ENCODE data around the gene RNU5B-1. TPM values are rescaled to one million over a fixed set of nuclear protein-coding genes. Genes with fewer than 3 reads are reported as not detected.
"Not testable (repeated sequence)": the region's sequence is repeated elsewhere in the genome, so short reads cannot be mapped to it uniquely, and the experiment has no call there.

The RNU5B-1 gene
- total RNA-seq, 1 donor from 2014 or later = not detected

DNA sequence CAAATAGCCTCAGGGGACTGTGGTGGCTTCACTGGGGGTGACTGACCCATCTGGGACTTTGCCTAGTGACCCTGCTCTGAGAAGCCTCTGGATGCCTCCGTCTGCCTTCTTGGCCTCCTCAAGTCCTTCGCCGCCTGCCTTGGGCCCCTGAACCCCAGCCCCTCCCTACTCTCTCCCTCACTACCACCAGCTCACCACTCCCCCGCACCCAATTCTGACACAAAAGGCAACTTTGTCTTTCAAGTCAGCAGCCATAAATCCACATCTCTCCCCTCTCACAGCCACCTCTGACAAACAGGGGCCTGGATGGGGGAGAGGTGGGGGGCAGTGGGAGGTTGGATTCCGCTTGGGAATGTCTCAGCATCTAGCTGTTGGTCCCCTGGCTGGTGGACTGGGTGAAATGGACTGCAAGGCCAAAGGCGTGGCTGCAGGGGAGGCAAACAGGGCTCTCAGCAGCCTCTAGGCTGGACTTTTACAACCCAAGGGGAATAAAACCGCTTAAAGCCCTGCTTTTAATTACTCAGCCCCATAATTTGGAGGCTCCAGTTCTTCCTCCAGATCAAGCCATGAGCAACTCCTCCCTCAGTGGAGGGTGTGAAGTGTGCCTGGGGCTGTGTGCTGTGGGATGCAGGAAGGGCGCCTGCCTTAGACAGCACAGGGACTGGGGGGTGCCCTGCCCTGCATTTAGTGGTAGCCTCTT, 39.9 kb downstream of the RNU5B-1 start:
- H3K27ac Mint-ChIP-seq = peak overlapping the region; percentile 47
- H3K36me3 Mint-ChIP-seq = peaks cover 25% of the 10 kb centered on the region

DNA sequence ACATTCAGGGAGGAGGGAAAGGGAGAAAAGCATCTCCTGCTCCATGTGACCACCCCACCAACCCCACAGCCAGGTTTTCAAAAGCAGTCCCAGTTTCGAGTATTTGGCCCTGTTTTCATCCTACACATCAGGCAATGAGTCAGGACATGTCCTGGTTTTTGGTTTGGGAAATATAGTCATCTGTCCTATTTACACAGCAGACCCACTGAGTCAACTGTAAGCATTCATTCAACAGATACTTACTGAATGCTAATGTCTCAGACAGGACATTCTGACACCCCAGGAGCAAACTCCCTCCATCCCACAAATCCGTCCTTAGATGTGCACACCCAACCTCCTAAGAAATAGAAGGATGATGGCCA, 40.4 kb downstream of the RNU5B-1 start:
- no peak overlapping the region for H3K4me3 Mint-ChIP-seq
- no peak overlapping the region for H3K4me2 ChIP-seq
- H3K27ac ChIP-seq = no peak overlapping the region
- H3K79me2 ChIP-seq (ENCODE audit: low read depth) = no peaks in the 10 kb centered on the region
- H3K27ac Mint-ChIP-seq = peak overlapping the region; percentile 9
- H2AFZ ChIP-seq (replicated peaks) = no peak overlapping the region
- peaks cover 15% of the 10 kb centered on the region for H3K4me1 ChIP-seq
- peaks cover 3% of the 10 kb centered on the region for H3F3A ChIP-seq (ENCODE audit: low read depth)
- H3K4me3 ChIP-seq = no peak overlapping the region
- TF ChIP-seq EZH2phosphoT487 (IDR thresholded peaks at IDR 0.05) = no peak
- TF ChIP-seq, protein P1, sequence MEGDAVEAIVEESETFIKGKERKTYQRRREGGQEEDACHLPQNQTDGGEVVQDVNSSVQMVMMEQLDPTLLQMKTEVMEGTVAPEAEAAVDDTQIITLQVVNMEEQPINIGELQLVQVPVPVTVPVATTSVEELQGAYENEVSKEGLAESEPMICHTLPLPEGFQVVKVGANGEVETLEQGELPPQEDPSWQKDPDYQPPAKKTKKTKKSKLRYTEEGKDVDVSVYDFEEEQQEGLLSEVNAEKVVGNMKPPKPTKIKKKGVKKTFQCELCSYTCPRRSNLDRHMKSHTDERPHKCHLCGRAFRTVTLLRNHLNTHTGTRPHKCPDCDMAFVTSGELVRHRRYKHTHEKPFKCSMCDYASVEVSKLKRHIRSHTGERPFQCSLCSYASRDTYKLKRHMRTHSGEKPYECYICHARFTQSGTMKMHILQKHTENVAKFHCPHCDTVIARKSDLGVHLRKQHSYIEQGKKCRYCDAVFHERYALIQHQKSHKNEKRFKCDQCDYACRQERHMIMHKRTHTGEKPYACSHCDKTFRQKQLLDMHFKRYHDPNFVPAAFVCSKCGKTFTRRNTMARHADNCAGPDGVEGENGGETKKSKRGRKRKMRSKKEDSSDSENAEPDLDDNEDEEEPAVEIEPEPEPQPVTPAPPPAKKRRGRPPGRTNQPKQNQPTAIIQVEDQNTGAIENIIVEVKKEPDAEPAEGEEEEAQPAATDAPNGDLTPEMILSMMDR (IDR thresholded peaks at IDR 0.05) = no peak
- no peak for TF ChIP-seq EZH2 (IDR thresholded peaks at IDR 0.05)
- H4K20me1 ChIP-seq (ENCODE audit: low read depth) = no peaks in the 10 kb centered on the region
- H3K9me3 Mint-ChIP-seq = no peaks in the 10 kb centered on the region
- no peaks in the 10 kb centered on the region for H3K9me3 ChIP-seq (ENCODE audit: low read depth)
- no peak for DNase-seq (ENCODE audit: low spot score)
- peaks cover 55% of the 10 kb centered on the region for H3K4me1 Mint-ChIP-seq
- no peaks in the 10 kb centered on the region for H3K36me3 ChIP-seq
- peaks cover 31% of the 10 kb centered on the region for H3K36me3 Mint-ChIP-seq
- peaks cover 7% of the 10 kb centered on the region for H3K27me3 Mint-ChIP-seq (ENCODE audit: insufficient read depth, low read depth)
- H3K27me3 ChIP-seq = no peaks in the 10 kb centered on the region
- no peak overlapping the region for H3K9ac ChIP-seq

More for the DNA sequence above, 39.9 kb downstream of the RNU5B-1 start:
- Mint-ChIP-seq H3K4me1 (peaks cover 59% of the 10 kb centered on the region), H3K9me3 (no peaks in the 10 kb centered on the region), H3K4me3 (no peak overlapping the region), H3K27me3 (ENCODE audit: insufficient read depth, low read depth) (peaks cover 7% of the 10 kb centered on the region)
- Histone ChIP-seq H3K4me2 (no peak overlapping the region), H3K9me3 (ENCODE audit: low read depth) (no peaks in the 10 kb centered on the region), H4K20me1 (ENCODE audit: low read depth) (peaks cover 3% of the 10 kb centered on the region), H3K79me2 (ENCODE audit: low read depth) (no peaks in the 10 kb centered on the region), H3K27me3 (no peaks in the 10 kb centered on the region), H3K27ac (no peak overlapping the region), H3F3A (ENCODE audit: low read depth) (peaks cover 3% of the 10 kb centered on the region), H3K4me3 (no peak overlapping the region), H3K36me3 (no peaks in the 10 kb centered on the region), H3K4me1 (peaks cover 16% of the 10 kb centered on the region), H2AFZ (replicated peaks) (no peak overlapping the region), H3K9ac (no peak overlapping the region)
- DNase-seq (ENCODE audit: low spot score) = no peak
- TF ChIP-seq, protein P1 (IDR thresholded peaks at IDR 0.05) = no peak
- no peak for TF ChIP-seq EZH2 (IDR thresholded peaks at IDR 0.05)
- no peak for TF ChIP-seq EZH2phosphoT487 (IDR thresholded peaks at IDR 0.05)

DNA sequence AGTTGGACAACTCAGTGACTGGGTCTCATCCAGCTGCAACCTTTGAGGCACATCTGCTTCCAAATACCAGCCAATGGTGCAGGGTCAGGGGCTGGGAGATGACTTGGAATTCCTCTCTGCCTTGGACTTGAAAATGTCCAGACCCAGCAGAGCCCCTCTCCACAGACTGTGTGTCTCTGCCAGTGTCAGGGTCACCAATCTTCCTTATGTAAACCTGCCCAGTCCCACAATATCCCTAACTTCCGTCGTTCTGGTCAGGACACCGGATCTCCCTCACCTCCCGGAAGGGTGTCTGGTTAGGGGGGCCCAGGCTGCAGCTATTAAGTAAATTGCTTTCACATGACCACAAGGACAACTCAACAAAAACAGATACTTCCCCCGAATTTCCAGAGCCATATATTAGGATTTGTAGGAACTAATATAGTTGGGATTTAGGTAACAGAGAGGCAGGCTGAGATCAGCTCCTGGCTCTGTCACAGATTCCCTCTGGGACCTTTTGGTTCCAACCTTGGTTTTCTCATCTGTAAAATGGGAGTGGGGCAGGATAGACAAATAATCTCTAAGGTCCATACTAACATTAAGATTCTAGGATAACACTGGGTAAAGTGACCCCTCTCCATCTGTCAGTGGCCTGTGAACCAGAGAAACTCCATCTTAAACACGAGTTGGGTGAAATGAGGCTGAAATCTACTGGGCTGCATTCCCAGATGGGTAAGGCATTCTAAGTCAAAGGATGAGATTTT, 42.5 kb downstream of the RNU5B-1 start:
- H2AFZ ChIP-seq (replicated peaks) = no peak overlapping the region
- Mint-ChIP-seq H3K27ac (peak overlapping the region; percentile 33), H3K36me3 (peaks cover 38% of the 10 kb centered on the region), H3K4me3 (no peak overlapping the region), H3K9me3 (peaks cover 11% of the 10 kb centered on the region), H3K27me3 (ENCODE audit: insufficient read depth, low read depth) (peaks cover 7% of the 10 kb centered on the region), H3K4me1 (peaks cover 46% of the 10 kb centered on the region)
- H3K79me2 ChIP-seq (ENCODE audit: low read depth) = no peaks in the 10 kb centered on the region
- no peaks in the 10 kb centered on the region for H3K27me3 ChIP-seq
- DNase-seq (ENCODE audit: low spot score) = no peak
- H3K27ac ChIP-seq = no peak overlapping the region
- no peak for TF ChIP-seq EZH2 (IDR thresholded peaks at IDR 0.05)
- TF ChIP-seq, protein P1 (IDR thresholded peaks at IDR 0.05) = no peak
- TF ChIP-seq EZH2phosphoT487 (IDR thresholded peaks at IDR 0.05) = no peak
- no peak overlapping the region for H3K4me3 ChIP-seq
- no peak overlapping the region for H3K4me2 ChIP-seq
- H3F3A ChIP-seq (ENCODE audit: low read depth) = peaks cover 3% of the 10 kb centered on the region
- H4K20me1 ChIP-seq (ENCODE audit: low read depth) = no peaks in the 10 kb centered on the region
- peaks cover 8% of the 10 kb centered on the region for H3K9me3 ChIP-seq (ENCODE audit: low read depth)
- H3K36me3 ChIP-seq = peaks cover 5% of the 10 kb centered on the region
- peaks cover 10% of the 10 kb centered on the region for H3K4me1 ChIP-seq
- H3K9ac ChIP-seq = no peak overlapping the region

DNA sequence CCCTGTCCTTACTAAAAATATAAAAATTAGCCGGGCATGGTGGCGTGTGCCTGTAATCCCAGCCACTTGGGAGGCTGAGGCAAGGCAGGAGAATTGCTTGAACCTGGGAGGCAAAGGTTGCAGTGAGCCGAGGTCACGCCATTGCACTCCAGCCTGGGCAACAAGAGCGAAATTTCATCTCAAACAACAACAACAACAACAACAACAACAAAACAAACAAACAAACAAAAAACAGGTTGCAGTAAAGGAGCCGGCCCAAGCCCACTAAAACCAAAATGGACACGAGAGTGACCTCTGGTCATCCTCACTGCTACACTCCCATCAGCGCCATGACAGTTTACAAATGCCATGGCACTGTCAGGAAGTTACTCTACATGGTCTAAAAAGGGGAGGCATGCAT, 43.3 kb downstream of the RNU5B-1 start:
- H3K4me2 ChIP-seq; H3K36me3 ChIP-seq; H4K20me1 ChIP-seq (ENCODE audit: low read depth); H3K79me2 ChIP-seq (ENCODE audit: low read depth); H2AFZ ChIP-seq (replicated peaks); H3K4me1 ChIP-seq; H3K9ac ChIP-seq; H3K27me3 Mint-ChIP-seq (ENCODE audit: insufficient read depth, low read depth); H3K27ac Mint-ChIP-seq; H3K27me3 ChIP-seq; H3K4me3 Mint-ChIP-seq; H3K27ac ChIP-seq; DNase-seq (ENCODE audit: low spot score); H3F3A ChIP-seq (ENCODE audit: low read depth); H3K4me3 ChIP-seq: not testable (repeated sequence)
- Mint-ChIP-seq H3K4me1 (peaks cover 46% of the 10 kb centered on the region), H3K9me3 (peaks cover 19% of the 10 kb centered on the region), H3K36me3 (peaks cover 41% of the 10 kb centered on the region)
- peaks cover 15% of the 10 kb centered on the region for H3K9me3 ChIP-seq (ENCODE audit: low read depth)

Data from neural progenitor cell (in vitro differentiated cells).